ENCODE data around the gene CACNA1I. TPM values are rescaled to one million over a fixed set of nuclear protein-coding genes. Genes with fewer than 3 reads are reported as not detected.

Gene CACNA1I
- total RNA-seq, 1 donor from 2014 or later: 0.11 TPM

- H3K36me3 Mint-ChIP-seq: no peaks in the 10 kb centered on the region
- Histone ChIP-seq H3K36me3 (no peaks in the 10 kb centered on the region), H3K4me1 (peaks cover 4% of the 10 kb centered on the region), H3K27ac (no peak overlapping the region), H2AFZ (replicated peaks) (no peak overlapping the region), H3K27me3 (peaks cover 82% of the 10 kb centered on the region), H3K79me2 (ENCODE audit: low read depth) (no peaks in the 10 kb centered on the region), H4K20me1 (ENCODE audit: low read depth) (peaks cover 24% of the 10 kb centered on the region), H3K4me2 (no peak overlapping the region), H3K4me3 (no peak overlapping the region), H3K9ac (no peak overlapping the region), H3K9me3 (ENCODE audit: low read depth) (no peaks in the 10 kb centered on the region), H3F3A (ENCODE audit: low read depth) (peaks cover 14% of the 10 kb centered on the region)
- no peak overlapping the region for H3K4me3 Mint-ChIP-seq
- no peak for DNase-seq (ENCODE audit: low spot score)
- H3K27ac Mint-ChIP-seq: no peak overlapping the region
- no peaks in the 10 kb centered on the region for H3K9me3 Mint-ChIP-seq
- H3K27me3 Mint-ChIP-seq (ENCODE audit: insufficient read depth, low read depth): peaks cover 44% of the 10 kb centered on the region
- TF ChIP-seq EZH2phosphoT487 (IDR thresholded peaks at IDR 0.05) (no peak), EZH2 (IDR thresholded peaks at IDR 0.05) (no peak)
- peaks cover 9% of the 10 kb centered on the region for H3K4me1 Mint-ChIP-seq
Measured at GRCh38 chr22:39560127-39560526, 10.4 kb upstream of the CACNA1I start.

GRCh38 chr22:39562839-39563489 is 7.6 kb upstream of the CACNA1I start:
- TF ChIP-seq EZH2 (IDR thresholded peaks at IDR 0.05): no peak
- no peak for TF ChIP-seq EZH2phosphoT487 (IDR thresholded peaks at IDR 0.05)
- TF ChIP-seq CTCF (IDR thresholded peaks at IDR 0.05): no peak
- Mint-ChIP-seq H3K27me3 (ENCODE audit: insufficient read depth, low read depth) (peaks cover 30% of the 10 kb centered on the region), H3K27ac (no peak overlapping the region), H3K4me1 (peaks cover 4% of the 10 kb centered on the region), H3K4me3 (no peak overlapping the region), H3K9me3 (no peaks in the 10 kb centered on the region), H3K36me3 (no peaks in the 10 kb centered on the region)
- Histone ChIP-seq H3K4me2 (no peak overlapping the region), H2AFZ (replicated peaks) (no peak overlapping the region), H3K4me1 (peaks cover 3% of the 10 kb centered on the region), H3K27me3 (peaks cover 54% of the 10 kb centered on the region), H3K36me3 (no peaks in the 10 kb centered on the region), H3K27ac (no peak overlapping the region), H3K9me3 (ENCODE audit: low read depth) (no peaks in the 10 kb centered on the region), H3K4me3 (no peak overlapping the region), H3F3A (ENCODE audit: low read depth) (peaks cover 9% of the 10 kb centered on the region), H3K79me2 (ENCODE audit: low read depth) (no peaks in the 10 kb centered on the region), H4K20me1 (ENCODE audit: low read depth) (peaks cover 14% of the 10 kb centered on the region), H3K9ac (no peak overlapping the region)
- DNase-seq (ENCODE audit: low spot score): no peak

- H3K4me3 Mint-ChIP-seq: no peak overlapping the region
- no peaks in the 10 kb centered on the region for H3K9me3 Mint-ChIP-seq
- no peaks in the 10 kb centered on the region for H3K36me3 Mint-ChIP-seq
- DNase-seq (ENCODE audit: low spot score): no peak
- no peak overlapping the region for H3K27ac Mint-ChIP-seq
- Histone ChIP-seq H3K27me3 (peaks cover 45% of the 10 kb centered on the region), H3K4me1 (no peaks in the 10 kb centered on the region), H3K36me3 (no peaks in the 10 kb centered on the region), H3K4me3 (no peak overlapping the region), H3K27ac (no peak overlapping the region), H3K4me2 (no peak overlapping the region), H3K9ac (no peak overlapping the region), H3K9me3 (ENCODE audit: low read depth) (no peaks in the 10 kb centered on the region), H4K20me1 (ENCODE audit: low read depth) (peaks cover 7% of the 10 kb centered on the region), H3F3A (ENCODE audit: low read depth) (peaks cover 9% of the 10 kb centered on the region), H3K79me2 (ENCODE audit: low read depth) (no peaks in the 10 kb centered on the region), H2AFZ (replicated peaks) (no peak overlapping the region)
- H3K4me1 Mint-ChIP-seq: peaks cover 2% of the 10 kb centered on the region
- no peak for TF ChIP-seq EZH2phosphoT487 (IDR thresholded peaks at IDR 0.05)
- TF ChIP-seq EZH2 (IDR thresholded peaks at IDR 0.05): no peak
- no peak for TF ChIP-seq CTCF (IDR thresholded peaks at IDR 0.05)
- H3K27me3 Mint-ChIP-seq (ENCODE audit: insufficient read depth, low read depth): peaks cover 26% of the 10 kb centered on the region
Measured at GRCh38 chr22:39563571-39564428, 6.8 kb upstream of the CACNA1I start.
